Stomach (tissue), 9 donors: ENCODE results near the gene GOLPH3. TPM values are rescaled to one million over a fixed set of nuclear protein-coding genes. Genes with fewer than 3 reads are reported as not detected.

Experiments
- DNase-seq, 2 donors: peaks; one replicate each; pipeline versions ENCODE4 v3.0.0 to v3.0.0-alpha.2; 2013 to 2019
- H3K27ac ChIP-seq, 5 donors: fragments of 200-600 bp in 4 of 5; sonication (generic) in 4 of 5; one replicate each; pipeline ENCODE4 v1.5.1; 2013 to 2019; ENCODE audit warnings: mild to moderate bottlenecking in 1 of 5, moderate library complexity in 1 of 5
- H3K27me3 ChIP-seq, 3 donors: fragments of 200-600 bp; sonication (generic); one replicate each; pipeline ENCODE4 v1.5.1; 2017 to 2019; ENCODE audit warnings: mixed run types in 1 of 3
- H3K36me3 ChIP-seq, 4 donors: fragments of 200-600 bp; sonication (generic); 1 replicate in 3 of 4; 2 replicates in 1 of 4; pipeline ENCODE4 v1.5.1; 2016 to 2019
- H3K4me1 ChIP-seq, 4 donors: fragments of 200-600 bp; sonication (generic); one replicate each; pipeline ENCODE4 v1.5.1; 2016 to 2019
- H3K4me3 ChIP-seq, 4 donors: fragments of 200-600 bp; sonication (generic) in 3 of 4; one replicate each; pipeline ENCODE4 v1.5.1; 2016 to 2019; ENCODE audit warnings: mild to moderate bottlenecking in 1 of 4
- H3K9me3 ChIP-seq, 4 donors: fragments of 200-600 bp; sonication (generic); one replicate each; pipeline ENCODE4 v1.5.1; 2016 to 2019
- CTCF ChIP-seq, 7 experiments: fragments of 450-650 bp in 4 of 7; fragments of 200-600 bp in 3 of 7; sonication (generic) in 3 of 7; IDR thresholded peaks; one replicate each; pipeline ENCODE4 v1.5.1; 2016 to 2019; ENCODE audit warnings: antibody characterized with exemption in 7 of 7, control low read depth in 2 of 7, mild to moderate bottlenecking in 1 of 7
- EP300 ChIP-seq: sonication (generic); formaldehyde crosslinking; IDR thresholded peaks from one replicate; pipeline ENCODE4 v1.6.1; 2017; ENCODE audit warnings: antibody characterized with exemption
- POLR2A ChIP-seq, 4 donors: fragments of 450-650 bp; IDR thresholded peaks; one replicate each; pipeline ENCODE4 v1.6.1; 2016; ENCODE audit warnings: antibody characterized with exemption in 4 of 4, control low read depth in 2 of 4, mild to moderate bottlenecking in 1 of 4, moderate library complexity in 1 of 4
- POLR2AphosphoS5 ChIP-seq, 3 donors: sonication (generic); formaldehyde crosslinking; IDR thresholded peaks; one replicate each; pipeline ENCODE4 v1.6.1; 2016; ENCODE audit warnings: antibody characterized with exemption in 3 of 3
- WGBS, 5 donors: extraction: QIAGEN DNeasy Blood & Tissue Kit in 3 of 5; methylation state at CpG; one replicate each; pipeline versions ENCODE4 v1.1.5 to v1.1.7; 2013 to 2018; 5-methylcytosine and 5-hydroxymethylcytosine counted together
- intact Hi-C: fragments of 100-400 bp; cut with DNase I; formaldehyde crosslinking; loops from one replicate; pipeline ENCODE4 v1.15.1; 2023; ENCODE audit warnings: low total_unique reads
- polyA plus RNA-seq, 3 donors: library from polyadenylated mRNA; stranded (reverse); fragments of 200-250 nt; gene quantifications; one replicate each; pipeline ENCODE4 v1.2.3, GENCODE V29; 2013
- total RNA-seq, 5 donors: library from RNA; depleted of rRNA; stranded (reverse); fragments of >200 nt; gene quantifications; one replicate each; pipeline versions ENCODE4 v1.1.0 to v1.2.3, GENCODE V29; 2014 to 2016
- donor health status: healthy with polysubstance abuse.
- donor health status: Bipolar disorder and iron deficiency.
- donor health status: healthy.

The GOLPH3 gene
- total and polyA plus RNA-seq, 8 donors: 38.3 to 171 (median 92.7) TPM

- Histone ChIP-seq H3K4me3 (no peak overlapping the region), H3K9me3 (no peaks in the 10 kb centered on the region), H3K27me3 (no peaks in the 10 kb centered on the region), H3K4me1 (peaks cover 0 to 7% (median 3%) of the 10 kb centered on the region in 4 donors), H3K36me3 (peaks cover 36 to 94% (median 90%) of the 10 kb centered on the region in 4 donors), H3K27ac (no peak overlapping the region)
- intact Hi-C loops: no loop called here
- TF ChIP-seq CTCF (IDR thresholded peaks at IDR 0.05) (no peak), EP300 (no peak), POLR2A (IDR thresholded peaks at IDR 0.05) (no peak), POLR2AphosphoS5 (IDR thresholded peaks at IDR 0.05) (no peak)
- DNase-seq: no peak
- 85 to 88% (median 87%) methylated on average over 5 of the region's 5 CpGs for WGBS, 5 donors
Observed at GRCh38 chr5:32110111-32110696, 63.9 kb downstream of the GOLPH3 start.

DNA sequence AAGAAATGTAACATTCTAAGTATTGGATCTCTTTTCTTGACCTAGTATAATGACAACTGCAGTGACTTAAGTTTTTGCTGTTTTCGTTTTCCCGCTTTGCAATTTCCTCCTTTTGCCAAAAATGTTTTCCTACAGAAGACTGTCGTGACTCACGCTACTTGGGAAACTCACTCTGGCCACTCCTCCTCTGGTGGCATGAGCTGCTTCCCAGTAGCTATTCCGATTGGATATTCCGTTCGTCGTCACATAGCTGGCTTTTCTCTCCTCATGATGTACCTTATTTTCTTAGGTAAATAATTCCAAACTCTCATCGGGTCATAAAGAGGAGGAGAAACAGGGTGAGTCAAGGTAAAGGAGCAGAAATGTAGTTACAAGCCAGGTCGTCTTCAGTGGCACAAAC, 64.9 kb downstream of the GOLPH3 start:
- Histone ChIP-seq H3K4me1 (peaks cover 0 to 7% (median 3%) of the 10 kb centered on the region in 4 donors), H3K27ac (no peak overlapping the region), H3K27me3 (no peaks in the 10 kb centered on the region), H3K4me3 (no peak overlapping the region), H3K36me3 (peaks cover 44 to 98% (median 93%) of the 10 kb centered on the region in 4 donors), H3K9me3 (no peaks in the 10 kb centered on the region)
- intact Hi-C loops: no loop called here
- DNase-seq: no peak
- 90 to 94% (median 91%) methylated on average over 10 of the region's 10 CpGs for WGBS, 5 donors
- TF ChIP-seq POLR2AphosphoS5 (IDR thresholded peaks at IDR 0.05) (no peak), CTCF (IDR thresholded peaks at IDR 0.05) (no peak), EP300 (no peak), POLR2A (IDR thresholded peaks at IDR 0.05) (no peak)

DNA sequence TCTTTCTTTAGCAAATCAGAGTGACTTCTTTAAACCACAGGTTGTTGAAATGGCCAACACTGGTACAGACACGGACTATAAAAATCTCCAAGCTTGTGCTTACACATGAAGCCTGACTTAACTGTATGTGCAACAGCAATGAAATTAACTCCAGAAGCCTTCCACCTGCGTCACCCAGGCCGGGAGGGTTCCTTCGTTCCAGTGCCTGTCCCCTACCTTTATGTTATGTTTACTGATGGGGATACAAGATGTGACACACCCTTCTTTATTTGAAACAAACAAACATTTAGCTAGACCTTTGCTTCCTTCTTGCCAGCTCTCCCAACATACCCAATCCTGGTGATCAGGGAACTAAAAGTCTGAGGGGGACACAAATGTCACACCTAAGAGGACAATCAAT, 66.0 kb downstream of the GOLPH3 start:
- H3K9me3 ChIP-seq: no peaks in the 10 kb centered on the region
- H3K4me1 ChIP-seq: peaks cover 0 to 7% (median 0%) of the 10 kb centered on the region in 4 donors
- TF ChIP-seq POLR2AphosphoS5 (IDR thresholded peaks at IDR 0.05): no peak
- TF ChIP-seq CTCF (IDR thresholded peaks at IDR 0.05): no peak
- TF ChIP-seq POLR2A (IDR thresholded peaks at IDR 0.05): no peak
- TF ChIP-seq EP300: no peak
- peaks cover 44 to 98% (median 94%) of the 10 kb centered on the region in 4 donors for H3K36me3 ChIP-seq
- H3K27me3 ChIP-seq: no peaks in the 10 kb centered on the region
- DNase-seq: no peak
- no peak overlapping the region for H3K27ac ChIP-seq
- H3K4me3 ChIP-seq: no peak overlapping the region
- WGBS, 5 donors: 39 to 72% (median 54%) methylated on average over 4 of the region's 4 CpGs
- intact Hi-C loops: no loop called here

GRCh38 chr5:32107291-32107690, 66.8 kb downstream of the GOLPH3 start:
- TF ChIP-seq CTCF (IDR thresholded peaks at IDR 0.05): no peak
- TF ChIP-seq EP300: no peak
- no peak for TF ChIP-seq POLR2A (IDR thresholded peaks at IDR 0.05)
- no peak for TF ChIP-seq POLR2AphosphoS5 (IDR thresholded peaks at IDR 0.05)
- WGBS, 5 donors: 93 to 97% (median 95%) methylated on average over 4 of the region's 4 CpGs
- H3K9me3 ChIP-seq: no peaks in the 10 kb centered on the region
- intact Hi-C loops: no loop called here
- no peaks in the 10 kb centered on the region for H3K27me3 ChIP-seq
- peaks cover 0 to 7% (median 0%) of the 10 kb centered on the region in 4 donors for H3K4me1 ChIP-seq
- H3K36me3 ChIP-seq: peaks cover 41 to 100% (median 95%) of the 10 kb centered on the region in 4 donors
- H3K4me3 ChIP-seq: no peak overlapping the region
- H3K27ac ChIP-seq: no peak overlapping the region
- no peak for DNase-seq
